HepG2 (cell line): ENCODE measurements around the gene DAG1. TPM values are rescaled to one million over a fixed set of nuclear protein-coding genes. Genes with fewer than 3 reads are reported as not detected.

Experiments used
- BHLHE40 ChIP-seq: IDR thresholded peaks from 2 replicates; pipeline ENCODE4 v1.6.1; 2011; ENCODE audit warnings: low read length, improper control_type of control experiment
- CHCHD3 ChIP-seq: sonication (generic); formaldehyde crosslinking; IDR thresholded peaks from 2 replicates; pipeline ENCODE4 v1.8.0; 2022; ENCODE audit warnings: mild to moderate bottlenecking, missing genetic modification reagents, moderate library complexity
- HCFC1 ChIP-seq: fragments of 150-350 bp; IDR thresholded peaks from 2 replicates; pipeline ENCODE4 v1.6.1; 2014; ENCODE audit warnings: low read depth, low read length
- HNRNPK ChIP-seq: fragments of 200-400 bp; formaldehyde crosslinking; IDR thresholded peaks from 2 replicates; pipeline ENCODE4 v1.6.1; 2018; ENCODE audit warnings: low read length, low read depth, moderate library complexity, mild to moderate bottlenecking; ENCODE audit not compliant: poor library complexity, severe bottlenecking
- MTA3 ChIP-seq: sonication (generic); formaldehyde crosslinking; IDR thresholded peaks from 2 replicates; pipeline ENCODE4 v1.4.0; 2020; ENCODE audit warnings: missing genetic modification reagents
- SNAPC5 ChIP-seq: sonication (generic); formaldehyde crosslinking; IDR thresholded peaks from 2 replicates; pipeline ENCODE4 v1.8.1; 2023; ENCODE audit warnings: mild to moderate bottlenecking, missing genetic modification reagents, borderline replicate concordance
- TCF12 ChIP-seq, 2 experiments: fragments of 450-650 bp in 1 of 2; sonication (generic) in 1 of 2; formaldehyde crosslinking in 1 of 2; IDR thresholded peaks; 2 replicates each; pipeline versions ENCODE4 v1.6.1 to v1.8.0; 2017 to 2022; ENCODE audit warnings: antibody characterized with exemption in 1 of 2, mild to moderate bottlenecking in 1 of 2, missing genetic modification reagents in 1 of 2, moderate library complexity in 1 of 2
- TP53 ChIP-seq: sonication (generic); formaldehyde crosslinking; conservative IDR thresholded peaks from 2 replicates; pipeline ENCODE4 v1.4.0; 2020; ENCODE audit warnings: missing genetic modification reagents
- XBP1 ChIP-seq: sonication (generic); formaldehyde crosslinking; IDR thresholded peaks from 2 replicates; pipeline ENCODE4 v1.5.0; 2020; ENCODE audit warnings: missing genetic modification reagents
- ZBTB33 ChIP-seq: sonication (generic); formaldehyde crosslinking; IDR thresholded peaks from 2 replicates; pipeline ENCODE4 v1.4.0; 2020; ENCODE audit warnings: missing genetic modification reagents
- ZKSCAN8 ChIP-seq: IDR thresholded peaks from 2 replicates; pipeline ENCODE4 v1.6.1; 2016; ENCODE audit warnings: borderline replicate concordance, missing genetic modification reagents, missing compliant biosample characterization
- ZNF101 ChIP-seq: sonication (generic); formaldehyde crosslinking; IDR thresholded peaks from 2 replicates; pipeline ENCODE4 v1.4.0; 2020; ENCODE audit warnings: mild to moderate bottlenecking, low read depth, missing genetic modification reagents, borderline replicate concordance
- ZNF121 ChIP-seq: sonication (generic); formaldehyde crosslinking; IDR thresholded peaks from 2 replicates; pipeline ENCODE4 v1.5.0; 2020; ENCODE audit warnings: mild to moderate bottlenecking, missing genetic modification reagents
- ZNF460 ChIP-seq: sonication (generic); formaldehyde crosslinking; IDR thresholded peaks from 2 replicates; pipeline ENCODE4 v1.5.1; 2020; ENCODE audit warnings: missing genetic modification reagents, mild to moderate bottlenecking, borderline replicate concordance
- ZNF501 ChIP-seq: sonication (generic); formaldehyde crosslinking; IDR thresholded peaks from 2 replicates; pipeline ENCODE4 v1.5.1; 2020; ENCODE audit warnings: mild to moderate bottlenecking, moderate library complexity, missing genetic modification reagents
- ZNF766 ChIP-seq: sonication (generic); formaldehyde crosslinking; IDR thresholded peaks from 2 replicates; pipeline ENCODE4 v1.5.0; 2020; ENCODE audit warnings: missing genetic modification reagents, borderline replicate concordance
- polyA plus RNA-seq, 8 experiments: library from polyadenylated mRNA; depleted of rRNA in 3 of 8; stranded (reverse) in 7 of 8; unstranded in 1 of 8; fragments of >200 nt; fragmentation: Illumina TruSeq in 4 of 8; extraction: Trizol in 4 of 8; gene quantifications; 2 replicates each; pipeline versions ENCODE4 v1.2.1 to v1.2.3, GENCODE V29; 2011 to 2016; ENCODE audit warnings: low read depth in 4 of 8, missing spikeins in 1 of 8, mixed read lengths in 1 of 8; ENCODE audit not compliant: insufficient read depth in 1 of 8
- total RNA-seq, 5 experiments: library from RNA; depleted of rRNA; stranded (reverse); fragments of >200 nt; fragmentation: Illumina TruSeq; extraction: Trizol; gene quantifications; 2 replicates each; pipeline ENCODE4 v1.2.3, GENCODE V29; 2016; ENCODE audit warnings: low read depth in 1 of 5
- TF ChIP-seq, protein P1 (sequence below): sonication (generic); formaldehyde crosslinking; IDR thresholded peaks from 2 replicates; pipeline ENCODE4 v1.5.0; 2020; ENCODE audit warnings: missing genetic modification reagents, mild to moderate bottlenecking, borderline replicate concordance
- TF ChIP-seq, protein P2 (sequence below), 2 experiments: sonication (generic) in 1 of 2; formaldehyde crosslinking in 1 of 2; IDR thresholded peaks; 2 replicates each; pipeline versions ENCODE4 v1.6.1 to v1.9.0; 2014 to 2022; ENCODE audit warnings: antibody characterized with exemption in 1 of 2, borderline replicate concordance in 1 of 2, inconsistent platforms in 1 of 2, low read depth in 1 of 2, missing genetic modification reagents in 1 of 2

The DAG1 gene
- total and polyA plus RNA-seq, 2 of the 13 experiments (the other 11 are each of a cell fraction or from before 2014, with no cell fraction given) = 47.3 to 50.4 TPM

GRCh38 chr3:49500732-49501609 is 30.9 kb downstream of the DAG1 start (continued):
- TF ChIP-seq ZNF460 (CRISPR knock-in tag) (no peak), ZNF121 (CRISPR knock-in tag) (no peak), HCFC1 (no peak), TCF12 (IDR thresholded peaks at IDR 0.05) (no peak), TCF12 (CRISPR knock-in tag; IDR thresholded peaks at IDR 0.05) (no peak), ZNF501 (CRISPR knock-in tag) (no peak), ZNF101 (no peak), XBP1 (CRISPR knock-in tag) (no peak), TP53 (no peak), CHCHD3 (CRISPR knock-in tag) (no peak), HNRNPK (no peak), ZKSCAN8 (0 out of 2 replicates have a peak, but pooled peaks have one; percentile 51), ZNF766 (CRISPR knock-in tag) (no peak), SNAPC5 (CRISPR knock-in tag) (no peak), ZBTB33 (CRISPR knock-in tag) (no peak), MTA3 (CRISPR knock-in tag) (no peak), BHLHE40 (no peak)
- TF ChIP-seq, protein P1, sequence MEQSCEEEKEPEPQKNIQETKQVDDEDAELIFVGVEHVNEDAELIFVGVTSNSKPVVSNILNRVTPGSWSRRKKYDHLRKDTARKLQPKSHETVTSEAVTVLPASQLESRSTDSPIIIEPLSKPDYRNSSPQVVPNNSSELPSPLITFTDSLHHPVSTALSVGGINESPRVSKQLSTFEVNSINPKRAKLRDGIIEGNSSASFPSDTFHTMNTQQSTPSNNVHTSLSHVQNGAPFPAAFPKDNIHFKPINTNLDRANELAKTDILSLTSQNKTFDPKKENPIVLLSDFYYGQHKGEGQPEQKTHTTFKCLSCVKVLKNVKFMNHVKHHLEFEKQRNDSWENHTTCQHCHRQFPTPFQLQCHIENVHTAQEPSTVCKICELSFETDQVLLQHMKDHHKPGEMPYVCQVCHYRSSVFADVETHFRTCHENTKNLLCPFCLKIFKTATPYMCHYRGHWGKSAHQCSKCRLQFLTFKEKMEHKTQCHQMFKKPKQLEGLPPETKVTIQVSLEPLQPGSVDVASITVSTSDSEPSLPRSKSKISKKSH (CRISPR knock-in tag) = no peak
- TF ChIP-seq, protein P2, sequence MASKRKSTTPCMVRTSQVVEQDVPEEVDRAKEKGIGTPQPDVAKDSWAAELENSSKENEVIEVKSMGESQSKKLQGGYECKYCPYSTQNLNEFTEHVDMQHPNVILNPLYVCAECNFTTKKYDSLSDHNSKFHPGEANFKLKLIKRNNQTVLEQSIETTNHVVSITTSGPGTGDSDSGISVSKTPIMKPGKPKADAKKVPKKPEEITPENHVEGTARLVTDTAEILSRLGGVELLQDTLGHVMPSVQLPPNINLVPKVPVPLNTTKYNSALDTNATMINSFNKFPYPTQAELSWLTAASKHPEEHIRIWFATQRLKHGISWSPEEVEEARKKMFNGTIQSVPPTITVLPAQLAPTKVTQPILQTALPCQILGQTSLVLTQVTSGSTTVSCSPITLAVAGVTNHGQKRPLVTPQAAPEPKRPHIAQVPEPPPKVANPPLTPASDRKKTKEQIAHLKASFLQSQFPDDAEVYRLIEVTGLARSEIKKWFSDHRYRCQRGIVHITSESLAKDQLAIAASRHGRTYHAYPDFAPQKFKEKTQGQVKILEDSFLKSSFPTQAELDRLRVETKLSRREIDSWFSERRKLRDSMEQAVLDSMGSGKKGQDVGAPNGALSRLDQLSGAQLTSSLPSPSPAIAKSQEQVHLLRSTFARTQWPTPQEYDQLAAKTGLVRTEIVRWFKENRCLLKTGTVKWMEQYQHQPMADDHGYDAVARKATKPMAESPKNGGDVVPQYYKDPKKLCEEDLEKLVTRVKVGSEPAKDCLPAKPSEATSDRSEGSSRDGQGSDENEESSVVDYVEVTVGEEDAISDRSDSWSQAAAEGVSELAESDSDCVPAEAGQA (IDR thresholded peaks at IDR 0.05; ENCODE audit: low read depth) = no peak
- TF ChIP-seq, protein P2 (CRISPR knock-in tag; IDR thresholded peaks at IDR 0.05; ENCODE audit: borderline replicate concordance) = no peak
